Cortex of kidney (tissue), 1 donor: Measurements from ENCODE around the gene SLC43A2.

ENCODE experiments used
- DNase-seq: peaks from one replicate; lab custom pipeline; 2025; lab: John Stamatoyannopoulos, UW

SLC43A2 gene

GRCh38 chr17:1562176-1562643, 66.4 kb downstream of the SLC43A2 start:
- no peak for DNase-seq

DNA sequence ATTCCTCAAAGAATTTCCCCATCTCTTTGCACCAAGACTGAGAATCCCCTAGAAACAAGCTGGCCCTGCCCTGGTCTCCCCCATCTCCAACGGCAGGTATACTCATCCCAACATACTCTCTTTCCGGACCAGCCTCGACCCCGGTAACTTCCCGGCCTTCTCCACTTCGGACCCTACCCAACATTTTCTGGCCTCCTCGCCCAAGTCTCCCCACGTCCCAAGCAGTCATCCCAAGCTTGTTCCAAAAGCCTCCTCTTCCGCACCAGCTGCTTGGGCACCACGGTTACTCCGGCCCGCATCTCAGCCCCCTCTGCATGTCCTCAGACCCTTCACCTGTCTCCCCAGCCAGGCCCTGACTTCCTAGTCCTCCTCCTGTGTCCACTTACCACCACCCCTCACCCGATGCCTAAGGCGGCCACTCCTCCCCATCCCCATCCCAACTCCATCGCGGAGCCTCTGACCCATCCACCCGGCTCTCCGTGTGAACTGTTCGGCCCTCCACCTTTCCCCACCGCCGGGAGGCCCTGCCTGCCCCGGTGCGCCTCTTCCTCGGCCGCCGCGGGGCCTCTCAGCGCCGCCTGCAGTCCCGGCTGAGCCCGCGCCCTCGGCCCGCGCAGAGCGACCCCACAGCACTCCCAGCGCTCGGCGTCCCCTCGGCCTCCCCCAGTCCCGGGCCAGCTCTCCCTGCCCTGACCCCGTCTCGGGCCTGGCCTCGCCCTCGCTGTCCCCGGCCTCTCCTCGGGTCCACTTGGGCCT, 67.0 kb downstream of the SLC43A2 start:
- no peak for DNase-seq

DNA sequence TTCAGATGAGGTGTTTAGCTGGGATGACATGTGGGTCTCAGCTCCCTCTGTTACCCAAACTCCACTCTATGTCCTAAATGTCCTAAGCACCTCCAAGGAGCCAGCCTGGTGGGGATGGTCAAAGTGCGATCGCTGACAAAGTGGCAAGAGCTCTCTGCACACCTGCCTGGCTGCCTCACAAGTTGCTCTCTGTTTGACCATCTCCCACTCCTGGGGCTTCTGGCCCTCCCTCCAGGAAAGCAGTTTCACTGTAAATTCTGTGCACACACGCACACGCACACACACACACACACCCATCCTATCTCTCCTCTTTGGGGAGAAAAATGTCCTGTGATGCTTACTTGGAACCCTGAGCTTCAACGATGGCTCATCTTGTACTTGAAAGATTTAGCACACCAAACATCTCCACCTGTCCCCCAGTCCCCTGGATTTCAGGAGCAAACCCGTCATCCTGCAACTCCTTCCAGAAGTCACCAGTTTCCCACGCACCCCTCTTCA, 67.7 kb downstream of the SLC43A2 start:
- DNase-seq = no peak

DNA sequence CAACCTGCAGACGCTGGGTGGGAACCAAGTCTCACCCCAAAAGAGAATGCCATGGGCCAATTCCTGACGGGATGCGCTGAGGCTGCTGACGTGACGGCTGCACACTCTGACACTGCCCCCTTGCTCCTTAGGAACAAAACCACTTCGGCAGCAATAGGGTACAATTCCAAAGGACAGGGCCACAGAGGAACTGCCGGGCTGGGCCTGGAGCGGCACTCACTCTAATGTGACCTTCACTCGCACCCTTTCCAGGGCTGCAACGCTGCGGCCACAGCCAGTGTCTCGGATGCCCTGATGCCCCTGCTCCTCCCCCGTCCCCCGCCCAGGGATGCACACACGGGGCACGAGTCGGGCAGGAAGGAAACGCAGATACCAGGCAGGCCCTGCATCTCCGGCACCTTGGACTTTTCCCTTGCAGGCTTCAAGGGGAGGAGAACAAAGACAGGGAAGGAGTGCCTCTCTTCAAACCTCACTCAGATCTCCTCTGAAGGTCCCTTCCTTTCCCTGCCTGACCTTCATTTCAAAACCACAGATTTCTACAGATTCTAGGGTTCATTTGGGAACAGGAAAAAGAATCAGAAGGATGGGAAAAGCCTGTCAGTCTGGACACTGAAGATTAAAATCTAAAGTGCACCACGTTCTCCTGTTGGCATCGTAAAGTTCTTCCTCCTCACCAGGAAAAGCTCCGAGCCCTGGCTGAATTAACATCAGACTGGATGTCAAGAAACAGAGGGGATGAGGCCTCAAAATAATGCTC, 68.4 kb downstream of the SLC43A2 start:
- no peak for DNase-seq

- no peak for DNase-seq
These were observed 69.3 kb downstream of the SLC43A2 start for GRCh38 chr17:1559047-1560043.

DNA sequence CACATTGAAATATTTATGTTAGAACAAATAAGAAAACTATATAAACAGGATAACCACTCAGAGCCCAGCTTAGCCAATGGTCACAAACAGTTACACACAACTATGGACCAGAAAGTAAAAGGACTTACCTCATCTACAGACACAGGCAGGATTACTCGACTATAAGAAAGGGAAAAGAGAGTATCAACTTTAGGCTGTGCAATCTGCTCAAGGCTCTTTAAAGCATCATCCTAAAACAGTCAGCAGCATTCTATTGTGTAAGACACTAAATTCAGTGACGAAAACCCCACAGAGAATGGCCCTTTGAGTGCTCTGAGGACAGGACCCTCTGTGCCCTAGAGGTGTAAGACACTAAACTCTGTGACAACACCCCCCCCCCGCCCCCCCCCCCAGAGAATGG, 70.2 kb downstream of the SLC43A2 start:
- no peak for DNase-seq

- no peak for DNase-seq
These were observed 71.1 kb downstream of the SLC43A2 start for GRCh38 chr17:1557355-1558095.

DNA sequence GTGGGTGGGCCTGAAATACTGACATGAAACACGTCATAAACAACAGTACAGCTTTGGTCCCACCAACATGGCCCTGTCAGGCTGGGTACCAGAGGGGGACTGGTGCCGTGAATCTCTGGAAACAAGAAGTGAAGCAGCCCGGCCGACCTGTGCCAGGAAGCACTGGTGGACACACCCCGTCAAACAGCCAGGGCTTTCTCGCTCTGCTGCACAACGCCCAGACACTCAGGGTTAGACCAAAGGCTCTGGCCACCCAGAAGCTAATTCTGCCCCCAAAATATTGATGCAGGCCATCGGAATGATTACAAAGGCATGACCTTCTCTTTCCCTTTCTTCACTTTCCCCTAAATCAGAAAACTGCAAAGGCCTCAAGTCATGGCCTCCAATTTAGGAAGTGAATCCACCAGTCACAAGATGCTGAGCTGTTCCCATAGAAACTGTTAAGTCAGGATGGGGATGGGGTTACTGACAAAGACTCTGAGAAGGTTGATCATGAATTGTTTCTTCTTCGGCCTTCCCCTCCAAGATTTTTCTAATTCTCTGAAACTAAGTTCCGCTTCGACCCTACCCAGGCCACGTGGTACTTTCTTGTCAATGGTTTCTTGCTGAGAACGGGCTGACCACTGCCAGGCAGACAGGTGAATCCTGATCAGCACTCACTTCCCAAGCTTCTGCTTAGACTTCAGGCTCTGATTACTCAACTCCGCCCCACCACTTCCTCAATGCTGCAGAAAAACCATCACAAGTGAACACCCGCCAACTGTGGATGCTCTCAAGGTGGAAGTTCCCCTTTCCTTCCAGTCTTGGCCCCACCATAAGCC, 72.8 kb downstream of the SLC43A2 start:
- DNase-seq = no peak

- DNase-seq = no peak
These were observed 73.7 kb downstream of the SLC43A2 start for GRCh38 chr17:1554751-1555540.

DNA sequence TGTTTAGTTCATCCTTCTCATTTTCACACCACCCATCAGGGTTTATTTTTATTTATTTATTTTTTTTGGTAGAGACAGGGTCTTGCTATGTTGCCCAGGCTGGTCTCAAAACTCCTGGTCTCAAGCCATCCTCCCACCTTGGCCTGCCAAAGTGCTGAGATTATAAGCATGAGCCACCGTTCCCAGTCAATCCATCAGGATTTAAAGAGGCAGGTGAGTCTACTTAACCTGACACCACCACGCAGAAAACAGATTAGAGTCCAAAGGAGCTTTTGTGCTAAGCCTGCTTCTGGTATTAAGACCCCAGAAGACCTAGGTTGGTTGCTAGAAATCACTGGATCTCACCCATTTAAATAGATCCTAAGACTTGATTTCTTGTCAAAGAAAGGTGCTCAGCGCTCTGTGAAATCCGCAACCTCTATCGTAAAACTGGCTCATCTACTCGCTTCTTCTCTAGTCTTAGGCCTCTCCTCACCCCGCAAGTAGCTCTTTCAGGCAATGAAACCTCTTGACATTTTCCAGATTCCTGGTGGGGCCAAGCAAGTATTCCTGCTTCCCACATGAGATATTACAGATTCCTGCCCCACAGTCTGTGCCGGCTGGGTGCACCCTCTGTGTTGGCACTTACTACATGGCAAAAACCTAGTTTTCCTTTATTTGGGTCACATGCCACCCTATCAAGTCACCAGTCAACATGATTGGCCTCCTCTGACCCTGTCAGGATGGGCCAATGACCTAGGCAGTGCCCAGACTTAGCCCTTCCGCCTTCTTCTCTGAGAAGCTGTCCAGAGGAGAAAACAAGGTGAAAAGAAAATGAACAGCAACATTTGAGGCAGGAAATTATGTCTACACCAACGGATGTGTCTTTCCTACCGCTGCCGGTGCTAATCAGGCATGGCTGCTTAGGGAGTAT, 75.0 kb downstream of the SLC43A2 start:
- DNase-seq = no peak

GRCh38 chr17:1552932-1553331, 75.7 kb downstream of the SLC43A2 start:
- no peak for DNase-seq

GRCh38 chr17:1551741-1552140, 76.9 kb downstream of the SLC43A2 start:
- no peak for DNase-seq

- DNase-seq = no peak
These were observed 80.6 kb downstream of the SLC43A2 start for GRCh38 chr17:1548032-1548431.

GRCh38 chr17:1546292-1546922, 82.2 kb downstream of the SLC43A2 start:
- no peak for DNase-seq

- no peak for DNase-seq
These were observed 83.0 kb downstream of the SLC43A2 start for GRCh38 chr17:1545618-1546017.

DNA sequence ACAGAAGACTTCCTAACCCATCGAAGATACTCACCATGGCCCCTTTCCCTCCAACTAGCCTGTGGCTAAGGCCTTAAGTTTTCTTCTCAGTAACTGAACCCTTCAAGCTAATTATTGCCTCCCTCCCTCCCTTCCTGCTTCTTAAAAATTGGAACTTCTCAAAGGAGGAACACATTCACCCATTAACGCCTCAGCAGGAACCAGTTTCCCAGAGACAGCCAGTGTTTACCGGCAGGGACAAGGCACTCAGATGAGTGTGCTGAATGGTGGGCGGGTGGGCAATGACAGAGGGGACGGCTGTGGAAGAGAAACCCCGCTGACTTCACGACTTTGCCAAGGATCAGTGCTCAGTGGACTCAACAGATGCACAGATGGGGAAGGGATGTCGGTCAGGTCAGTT, 86.3 kb downstream of the SLC43A2 start:
- DNase-seq = no peak

DNA sequence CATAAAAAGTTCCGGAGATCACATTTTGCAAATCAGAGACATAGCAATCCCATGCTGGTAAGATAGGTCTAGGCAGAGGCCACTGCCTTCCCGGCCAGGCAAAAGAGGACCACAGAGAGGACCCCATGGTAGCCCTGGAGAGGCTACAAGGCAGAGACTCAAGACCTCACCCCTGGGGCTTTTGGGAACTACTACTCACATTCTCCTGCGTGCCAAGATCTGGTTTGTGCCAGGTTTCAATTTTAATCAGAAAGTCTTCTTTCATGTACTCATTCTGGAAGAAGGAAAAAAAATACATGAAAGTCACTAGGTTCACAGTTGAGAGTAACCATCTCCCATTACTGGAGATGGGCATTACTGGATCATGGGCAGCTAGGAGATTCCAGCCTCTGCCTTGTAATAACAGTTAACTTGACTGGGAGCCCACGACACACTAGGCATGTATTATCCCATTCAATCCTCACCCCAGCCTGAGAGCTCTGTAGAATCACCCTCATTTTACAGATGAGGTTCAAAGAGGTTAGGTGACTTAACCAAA, 87.2 kb downstream of the SLC43A2 start:
- DNase-seq = no peak

- no peak for DNase-seq
These were observed 88.8 kb downstream of the SLC43A2 start for GRCh38 chr17:1539811-1540210.
